HG03060 (cell line): ENCODE measurements around the gene CDKN2AIP.

Experiments used
- ATAC-seq: cut with Tn5 transposase; IDR thresholded peaks from one replicate; pipeline ENCODE4 v1.9.1; 2021; ENCODE audit warnings: low read depth, moderate number of reproducible peaks; ENCODE audit not compliant: unreplicated experiment

Gene CDKN2AIP

DNA sequence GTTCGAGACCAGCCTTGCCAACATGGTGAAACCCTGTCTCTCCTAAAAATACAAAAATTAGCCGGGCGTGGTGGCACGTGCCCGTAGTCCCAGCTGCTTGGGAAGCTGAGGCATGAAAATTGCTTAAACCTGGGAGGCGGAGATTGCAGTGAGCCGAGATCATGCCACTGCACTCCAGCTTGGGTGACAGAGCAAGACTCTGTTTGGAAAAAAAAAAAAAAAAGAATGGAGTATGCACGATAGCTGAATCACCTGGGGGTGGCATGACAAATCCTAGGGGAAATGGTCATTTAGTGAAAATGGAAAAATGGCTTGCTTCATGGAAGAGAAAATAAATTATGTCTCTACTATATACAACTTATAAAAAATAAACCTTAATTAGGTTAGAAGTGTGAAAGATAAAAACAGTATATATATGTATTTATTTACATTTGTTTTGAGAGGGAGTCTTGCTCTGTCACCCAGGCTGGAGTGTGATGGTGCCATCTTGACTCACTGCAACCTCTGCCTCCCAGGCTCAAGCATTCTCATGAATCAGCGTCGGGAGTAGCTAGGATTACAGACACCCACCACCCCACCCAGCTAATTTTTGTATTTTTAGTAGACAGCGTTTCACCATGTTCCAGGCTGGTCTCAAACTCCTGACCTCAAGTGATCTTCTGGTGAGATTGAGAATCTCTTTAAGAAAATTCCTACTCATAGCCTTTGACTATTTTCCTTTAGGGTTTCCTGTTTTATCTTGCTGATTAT, 41.1 kb downstream of the CDKN2AIP start:
- ATAC-seq: no peak

DNA sequence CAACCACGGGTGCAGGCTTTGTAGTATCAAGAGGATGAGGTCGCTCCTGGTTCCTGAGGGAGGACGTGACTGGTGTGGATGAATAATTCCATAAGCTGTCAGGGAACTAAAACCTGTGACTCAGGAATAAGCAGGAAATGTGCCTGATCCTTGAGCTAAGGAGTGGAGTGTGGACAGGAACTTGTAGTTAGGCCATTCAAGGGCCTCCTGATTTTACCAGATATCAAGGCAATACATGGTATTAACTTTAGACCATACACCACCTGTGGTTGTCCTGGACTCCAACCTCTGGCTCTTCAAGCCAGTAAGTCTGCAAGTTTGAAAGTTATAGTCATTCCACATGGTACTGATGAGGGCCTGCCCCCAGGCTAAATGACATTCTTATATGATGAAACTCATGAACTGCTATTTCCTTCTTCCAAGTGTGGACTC, 48.4 kb downstream of the CDKN2AIP start:
- ATAC-seq: no peak

DNA sequence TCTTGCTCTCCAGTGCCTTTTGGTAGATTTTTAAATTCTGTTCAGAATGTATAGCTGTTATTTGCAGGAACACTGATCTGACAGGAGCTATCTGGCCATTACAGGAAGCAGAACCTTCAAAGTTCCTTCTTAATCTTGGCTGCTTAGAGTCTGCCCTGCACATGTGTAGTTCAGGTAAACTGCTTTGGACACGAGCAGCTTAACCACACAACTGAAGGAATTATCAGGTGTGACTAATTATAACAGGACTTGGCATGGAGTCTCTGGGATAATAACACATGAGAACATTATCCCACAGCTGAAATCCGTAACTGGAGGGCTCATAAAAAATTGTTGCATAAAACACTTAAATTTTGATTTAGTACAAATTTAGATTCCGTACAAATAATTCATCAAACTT, 48.8 kb downstream of the CDKN2AIP start:
- ATAC-seq: no peak

DNA sequence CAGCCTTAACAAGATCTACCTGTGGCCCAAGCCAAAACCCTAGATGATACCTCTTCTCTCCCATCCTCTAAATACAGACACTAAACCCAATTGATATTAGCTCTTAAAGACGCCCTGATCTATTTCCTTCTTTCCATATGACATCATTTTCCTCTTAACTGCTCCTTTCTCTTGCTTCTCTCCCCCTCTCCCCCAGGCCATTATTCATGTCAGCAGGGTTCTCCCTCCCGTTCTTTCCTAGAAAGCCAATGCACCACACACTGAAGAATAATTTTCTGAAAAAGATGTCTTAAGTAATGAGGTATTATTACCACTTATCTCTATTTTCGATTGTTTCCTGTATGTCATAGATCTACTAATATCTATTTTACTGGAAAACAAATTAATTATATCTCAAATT, 50.7 kb downstream of the CDKN2AIP start:
- no peak for ATAC-seq
